ENCODE data around the gene DTD2. TPM values are rescaled to one million over a fixed set of nuclear protein-coding genes. Genes with fewer than 3 reads are reported as not detected.

DTD2 gene
- total RNA-seq, 2 experiments from 2014 or later: 15.2 to 15.7 TPM

- no peaks in the 10 kb centered on the region for H3K27me3 Mint-ChIP-seq
- H3K36me3 Mint-ChIP-seq (ENCODE audit: low read depth): no peaks in the 10 kb centered on the region
- H3K27ac Mint-ChIP-seq: no peak overlapping the region
- peaks cover 8% of the 10 kb centered on the region for H3K4me1 Mint-ChIP-seq
- H3K4me3 Mint-ChIP-seq: no peak overlapping the region
- POLR2A ChIA-PET: no interaction called here
- DNase-seq: no peak
- H3K9me3 Mint-ChIP-seq: no peaks in the 10 kb centered on the region
- CTCF ChIA-PET: no interaction called here
These were observed 46.0 kb downstream of the DTD2 start for GRCh38 chr14:31411218-31411727.

GRCh38 chr14:31410048-31410650 is 47.2 kb downstream of the DTD2 start:
- Mint-ChIP-seq H3K27me3 (no peaks in the 10 kb centered on the region), H3K27ac (no peak overlapping the region), H3K4me1 (peaks cover 8% of the 10 kb centered on the region), H3K4me3 (no peak overlapping the region), H3K9me3 (no peaks in the 10 kb centered on the region), H3K36me3 (ENCODE audit: low read depth) (no peaks in the 10 kb centered on the region)
- ChIA-PET POLR2A (no interaction called here), CTCF (no interaction called here)
- no peak for DNase-seq

- Mint-ChIP-seq H3K36me3 (ENCODE audit: low read depth) (no peaks in the 10 kb centered on the region), H3K27me3 (no peaks in the 10 kb centered on the region), H3K9me3 (no peaks in the 10 kb centered on the region), H3K27ac (no peak overlapping the region), H3K4me3 (no peak overlapping the region), H3K4me1 (no peaks in the 10 kb centered on the region)
- POLR2A ChIA-PET: no interaction called here
- CTCF ChIA-PET: no interaction called here
- DNase-seq: no peak
These were observed 48.9 kb downstream of the DTD2 start for GRCh38 chr14:31408421-31408820.

- ChIA-PET POLR2A (no interaction called here), CTCF (interaction anchor here (0.6 to 1.2 kb wide), 3 partner anchors 10 to 282 kb away, joined by 3 read pairs; no protein-coding TSS in a partner anchor)
- Mint-ChIP-seq H3K36me3 (ENCODE audit: low read depth) (no peaks in the 10 kb centered on the region), H3K9me3 (no peaks in the 10 kb centered on the region), H3K27me3 (no peaks in the 10 kb centered on the region), H3K27ac (no peak overlapping the region), H3K4me1 (no peaks in the 10 kb centered on the region), H3K4me3 (no peak overlapping the region)
- DNase-seq: no peak
These were observed 51.6 kb downstream of the DTD2 start for GRCh38 chr14:31405599-31406232.

- Mint-ChIP-seq H3K36me3 (ENCODE audit: low read depth) (no peaks in the 10 kb centered on the region), H3K27ac (no peak overlapping the region), H3K27me3 (no peaks in the 10 kb centered on the region), H3K9me3 (no peaks in the 10 kb centered on the region), H3K4me3 (no peak overlapping the region), H3K4me1 (peaks cover 2% of the 10 kb centered on the region)
- CTCF ChIA-PET: interaction anchor here (0.6 to 1.2 kb wide), 2 partner anchors 9 to 283 kb away, joined by 3 read pairs; no protein-coding TSS in a partner anchor
- no peak for DNase-seq
- POLR2A ChIA-PET: no interaction called here
These were observed 52.2 kb downstream of the DTD2 start for GRCh38 chr14:31405106-31405505.

GRCh38 chr14:31403707-31404106 is 53.6 kb downstream of the DTD2 start:
- Mint-ChIP-seq H3K4me3 (no peak overlapping the region), H3K36me3 (ENCODE audit: low read depth) (peaks cover 3% of the 10 kb centered on the region), H3K27ac (no peak overlapping the region), H3K27me3 (no peaks in the 10 kb centered on the region), H3K4me1 (peaks cover 4% of the 10 kb centered on the region), H3K9me3 (no peaks in the 10 kb centered on the region)
- CTCF ChIA-PET: no interaction called here
- POLR2A ChIA-PET: no interaction called here
- no peak for DNase-seq

GRCh38 chr14:31402764-31403439 is 54.4 kb downstream of the DTD2 start:
- Mint-ChIP-seq H3K4me1 (peaks cover 4% of the 10 kb centered on the region), H3K36me3 (ENCODE audit: low read depth) (peaks cover 6% of the 10 kb centered on the region), H3K27me3 (no peaks in the 10 kb centered on the region), H3K9me3 (no peaks in the 10 kb centered on the region), H3K4me3 (no peak overlapping the region), H3K27ac (no peak overlapping the region)
- no peak for DNase-seq
- POLR2A ChIA-PET: no interaction called here
- CTCF ChIA-PET: no interaction called here

GRCh38 chr14:31401369-31401932 is 55.9 kb downstream of the DTD2 start:
- H3K4me3 Mint-ChIP-seq: no peak overlapping the region
- no peaks in the 10 kb centered on the region for H3K27me3 Mint-ChIP-seq
- POLR2A ChIA-PET: no interaction called here
- H3K27ac Mint-ChIP-seq: no peak overlapping the region
- no peaks in the 10 kb centered on the region for H3K9me3 Mint-ChIP-seq
- CTCF ChIA-PET: no interaction called here
- DNase-seq: no peak
- H3K4me1 Mint-ChIP-seq: peaks cover 4% of the 10 kb centered on the region
- H3K36me3 Mint-ChIP-seq (ENCODE audit: low read depth): peaks cover 6% of the 10 kb centered on the region

GRCh38 chr14:31400031-31400638 is 57.2 kb downstream of the DTD2 start:
- CTCF ChIA-PET: no interaction called here
- no peak overlapping the region for H3K4me3 Mint-ChIP-seq
- no peaks in the 10 kb centered on the region for H3K9me3 Mint-ChIP-seq
- DNase-seq: no peak
- H3K27ac Mint-ChIP-seq: no peak overlapping the region
- peaks cover 6% of the 10 kb centered on the region for H3K36me3 Mint-ChIP-seq (ENCODE audit: low read depth)
- H3K4me1 Mint-ChIP-seq: peaks cover 4% of the 10 kb centered on the region
- POLR2A ChIA-PET: no interaction called here
- H3K27me3 Mint-ChIP-seq: no peaks in the 10 kb centered on the region

Other genes starting within 250 kb of the DTD2 start
- 100 to 1,000 TPM in 1 of 2 experiments, 10 to 100 TPM in 1; 97.2 to 110 TPM for gene HECTD1, start 249.7 kb downstream of the DTD2 start, total RNA-seq
- gene HEATR5A, start 37.0 kb downstream of the DTD2 start, total RNA-seq: 1 to 10 TPM; 7.1 to 9.6 TPM
- not detected for gene GPR33, start 30.5 kb upstream of the DTD2 start, total RNA-seq
- 1 to 10 TPM; 4.8 to 6.4 TPM for gene NUBPL, start 103.9 kb upstream of the DTD2 start, total RNA-seq

All from activated CD4-positive, alpha-beta T cell treated with anti-CD3 and anti-CD28 coated beads, Interleukin-2, amount 10 ng/mL, durations not matched to agents 7 days and 5 days (primary cell).